Pons (tissue), 1 donor: ENCODE data around the gene HS3ST2.
A peak's percentile ranks its signal among the peaks of the same experiment; 100 is the strongest.
"Not testable (repeated sequence)": the region's sequence is repeated elsewhere in the genome, so short reads cannot be mapped to it uniquely, and the experiment has no call there.

Source experiments
- DNase-seq: peaks from one replicate; pipeline ENCODE4 v3.0.0-alpha.2; 2016; ENCODE audit warnings: low spot score

HS3ST2 gene

DNA sequence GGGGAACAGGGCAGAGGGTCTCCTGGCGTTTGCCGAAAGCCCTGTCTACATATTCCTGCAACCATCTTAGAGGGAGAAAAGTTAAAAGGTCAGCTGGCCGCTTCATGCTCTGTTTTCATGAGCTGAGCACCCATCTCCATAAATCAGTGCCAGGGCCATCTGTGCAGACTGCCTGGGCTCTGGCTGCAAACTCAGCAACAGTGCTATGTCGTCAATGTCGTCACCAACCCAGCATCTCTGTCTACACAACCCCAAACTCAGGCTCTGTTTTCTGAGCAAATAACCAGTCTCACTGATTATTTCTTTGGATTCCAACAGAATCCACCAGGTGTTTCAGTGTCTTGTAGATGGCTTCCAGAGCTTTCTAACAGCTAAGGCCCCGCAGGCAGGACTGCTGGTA is 65.0 kb downstream of the HS3ST2 start:
- no peak for DNase-seq

DNA sequence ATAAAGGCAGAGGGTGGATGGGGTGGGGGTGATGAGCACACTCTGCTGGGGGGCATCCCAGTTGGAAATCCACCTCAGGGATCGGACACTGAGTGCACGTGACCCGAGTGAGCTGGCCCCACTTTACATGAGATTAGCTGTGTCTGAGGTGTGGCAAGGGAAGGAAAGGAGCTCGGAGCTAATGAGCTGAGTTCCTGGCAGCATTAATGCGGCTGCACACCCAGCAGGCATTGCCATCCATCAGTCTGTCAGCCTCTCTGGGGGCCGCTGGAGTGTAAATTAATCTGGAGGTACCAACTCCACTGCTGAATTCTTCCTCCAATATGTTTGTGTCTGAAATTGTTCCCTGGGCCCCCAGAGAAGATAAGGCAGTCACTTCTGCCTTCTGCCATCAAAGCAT is 65.5 kb downstream of the HS3ST2 start:
- DNase-seq = no peak

DNA sequence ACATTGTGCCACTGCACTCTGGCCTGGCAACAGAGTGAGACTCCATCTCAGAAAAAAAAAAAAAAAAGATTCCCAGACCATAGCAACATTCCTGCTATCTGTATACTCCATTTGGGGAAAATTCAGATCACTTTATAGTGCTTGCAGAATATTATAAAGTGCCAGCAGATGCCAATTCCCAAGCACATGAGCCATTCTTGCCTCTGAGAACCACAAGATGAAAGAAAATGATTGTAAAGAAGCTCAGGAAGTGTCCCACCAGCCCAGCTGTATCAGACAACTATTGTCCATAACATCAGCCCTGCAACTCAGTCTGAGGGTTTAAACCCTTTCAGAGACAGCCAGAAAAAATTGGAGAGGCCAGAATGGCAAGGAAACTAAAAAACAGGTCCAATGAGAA is 69.0 kb downstream of the HS3ST2 start:
- no peak for DNase-seq

DNA sequence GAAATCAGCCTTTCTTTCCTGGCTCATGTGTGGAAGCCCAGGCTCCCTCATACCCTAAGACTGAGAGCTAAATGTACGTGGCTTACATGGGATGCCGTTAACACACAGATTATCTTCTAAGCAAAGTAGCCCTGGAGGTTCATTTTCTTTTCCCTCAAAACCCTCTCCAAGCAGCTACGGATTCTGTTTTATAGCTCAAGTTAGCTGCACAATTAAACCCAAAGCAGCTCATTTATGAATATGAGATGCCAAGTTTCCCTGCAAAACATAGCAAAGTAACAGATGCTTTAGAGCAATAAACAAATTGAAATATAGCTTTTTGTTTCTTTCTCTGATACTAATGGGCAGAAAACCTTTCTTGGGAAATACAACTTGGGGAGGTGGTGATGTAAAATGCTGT is 72.0 kb downstream of the HS3ST2 start:
- no peak for DNase-seq

DNA sequence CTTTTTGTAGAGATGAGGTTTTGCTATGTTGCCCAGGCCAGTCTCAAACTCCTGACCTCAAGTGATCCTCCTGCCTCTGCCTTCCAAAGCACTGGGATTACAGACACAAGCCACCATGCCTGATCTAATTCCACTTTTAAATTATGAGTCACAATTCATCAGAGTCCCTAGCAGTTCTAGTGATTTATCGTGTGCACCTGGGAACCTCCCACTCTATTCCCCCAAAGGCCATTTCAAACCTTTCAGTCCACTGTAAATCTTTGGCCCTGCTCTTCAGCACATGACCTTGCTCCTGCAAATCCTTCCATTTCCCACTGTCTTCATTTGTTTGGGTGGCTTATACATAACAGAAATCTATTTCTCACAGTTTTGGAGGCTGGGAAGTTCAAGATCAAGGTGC is 73.0 kb downstream of the HS3ST2 start:
- no peak for DNase-seq

DNA sequence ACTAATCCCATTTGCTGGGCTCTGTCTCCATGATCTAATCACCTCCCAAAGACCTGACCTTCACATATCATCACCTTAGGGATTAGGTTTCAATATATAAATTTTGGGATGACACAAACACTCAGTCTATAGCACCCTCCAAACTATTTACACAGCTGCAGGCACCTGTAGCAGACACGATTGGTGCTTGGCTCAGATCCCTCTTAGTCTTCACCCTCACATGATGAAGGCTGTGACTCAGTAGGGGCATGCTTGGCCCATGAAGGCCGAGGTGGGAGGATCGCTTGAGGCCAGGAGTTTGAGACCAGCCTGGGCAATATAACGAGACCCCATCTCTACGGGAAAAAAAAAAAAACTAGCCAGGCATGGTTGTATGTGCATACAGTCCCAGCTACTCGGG is 73.5 kb downstream of the HS3ST2 start:
- DNase-seq = no peak

DNA sequence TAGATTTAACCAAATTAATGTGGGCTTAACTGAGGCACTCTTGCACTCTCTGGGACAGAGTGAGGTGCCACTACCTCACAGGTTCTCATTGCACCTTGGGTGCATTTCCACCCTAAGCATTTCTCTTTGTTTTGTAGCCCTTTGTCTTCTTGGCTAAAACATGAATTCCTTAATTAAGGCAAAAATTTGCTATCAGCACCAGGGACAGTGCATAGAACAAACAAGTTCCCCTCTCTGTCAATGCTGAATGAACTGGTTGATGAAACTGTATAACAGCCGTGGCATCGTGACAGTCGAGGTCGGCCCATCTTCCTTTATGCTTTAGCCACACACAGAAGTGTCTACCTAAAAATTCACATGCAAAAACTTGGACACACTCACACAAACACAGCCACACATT is 74.8 kb downstream of the HS3ST2 start:
- DNase-seq = no peak

DNA sequence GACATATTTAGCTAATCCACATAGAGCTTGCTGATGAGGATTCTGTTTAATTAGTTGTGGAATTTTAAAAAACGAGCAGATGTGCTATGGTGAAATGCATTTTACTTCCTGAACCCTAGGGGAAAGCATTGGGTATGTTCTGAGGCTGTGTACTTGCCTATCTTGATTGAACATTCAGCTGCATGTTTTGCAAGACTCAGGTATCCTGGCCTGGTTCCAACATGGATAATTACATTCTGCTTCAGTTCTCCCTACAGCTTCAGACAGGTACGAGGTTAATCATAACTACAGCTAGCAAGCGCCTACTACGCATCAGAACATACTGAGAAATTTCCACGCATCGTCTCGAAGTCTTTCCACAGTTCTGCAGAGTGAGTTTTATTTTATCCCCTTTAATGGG is 77.0 kb downstream of the HS3ST2 start:
- no peak for DNase-seq

DNA sequence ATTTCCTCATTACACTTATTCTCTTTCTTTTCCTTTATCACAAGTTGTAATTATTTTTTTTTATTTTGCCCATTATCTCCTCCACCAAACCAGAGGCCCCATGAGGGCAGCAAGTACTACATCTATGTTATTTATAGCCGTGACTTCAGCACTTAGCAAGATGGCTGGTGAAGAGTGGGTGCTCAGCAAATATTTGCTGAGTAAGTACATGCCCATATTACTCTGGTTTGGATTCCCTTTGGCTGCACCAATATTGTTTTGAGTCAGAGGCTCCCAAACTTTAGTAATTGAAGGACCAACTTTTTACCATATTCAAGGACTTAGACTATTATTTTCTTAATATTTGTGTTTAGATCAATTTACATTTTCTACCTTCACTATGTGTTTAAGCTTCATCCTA is 83.2 kb downstream of the HS3ST2 start:
- no peak for DNase-seq

DNA sequence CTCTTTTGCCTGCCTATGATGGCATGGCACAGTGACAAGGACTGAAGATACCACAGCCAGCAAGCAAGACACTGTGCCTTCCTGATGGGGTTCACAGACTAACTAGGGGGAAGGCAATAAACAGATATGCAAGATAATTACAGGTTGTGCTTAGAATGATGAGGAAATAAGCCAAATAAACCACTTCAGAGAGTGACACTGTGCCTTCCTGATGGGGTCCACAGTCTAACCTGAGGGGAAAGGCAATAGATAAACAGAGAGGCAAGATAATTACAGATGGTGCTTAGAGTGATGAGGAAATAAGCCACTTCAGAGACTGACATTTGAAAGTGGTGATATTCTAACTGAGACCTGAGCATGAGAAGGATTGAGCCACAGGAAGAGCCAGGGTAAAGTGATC is 84.2 kb downstream of the HS3ST2 start:
- no peak for DNase-seq

DNA sequence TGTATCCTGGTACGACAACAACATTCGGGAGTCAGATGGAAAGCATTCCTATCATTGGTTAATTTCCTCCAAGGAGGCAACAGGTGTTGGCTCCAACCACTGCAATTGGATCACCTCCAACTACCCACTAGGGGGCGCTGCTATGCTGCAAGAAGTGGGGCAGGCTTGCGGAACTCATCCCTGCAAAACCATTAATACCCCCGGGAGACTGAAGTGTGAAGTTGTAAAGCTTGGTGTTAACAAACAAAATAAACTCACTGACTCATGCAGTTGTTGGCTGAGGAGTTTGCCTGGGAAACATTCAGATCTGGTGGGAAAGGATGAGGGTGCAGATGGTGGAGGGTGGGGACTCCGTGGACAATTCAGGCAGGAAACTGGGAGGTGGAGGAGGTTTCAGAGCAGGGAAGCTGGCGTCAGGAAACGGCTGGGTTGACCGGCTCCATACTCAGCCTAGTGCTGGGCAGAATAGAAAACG is 84.9 kb downstream of the HS3ST2 start:
- peak; percentile 84 for DNase-seq

DNA sequence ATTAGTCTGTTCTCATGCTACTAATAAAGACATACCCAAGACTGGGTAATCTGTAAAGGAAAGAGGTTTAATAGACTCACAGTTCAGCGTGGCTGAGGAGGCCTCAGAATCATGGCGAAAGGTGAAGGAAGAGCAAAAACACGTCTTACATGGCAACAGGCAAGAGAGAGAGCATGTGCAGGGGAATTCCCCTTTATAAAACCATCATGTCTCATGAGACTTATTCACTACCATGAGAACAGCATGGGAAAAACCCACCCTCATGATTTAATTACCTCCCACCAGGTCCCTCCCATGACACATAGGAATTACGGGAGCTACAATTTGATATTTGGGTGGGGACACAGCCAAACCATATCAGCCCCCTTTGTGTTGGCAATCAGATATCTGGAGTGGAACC is 85.6 kb downstream of the HS3ST2 start:
- DNase-seq = not testable (repeated sequence)

DNA sequence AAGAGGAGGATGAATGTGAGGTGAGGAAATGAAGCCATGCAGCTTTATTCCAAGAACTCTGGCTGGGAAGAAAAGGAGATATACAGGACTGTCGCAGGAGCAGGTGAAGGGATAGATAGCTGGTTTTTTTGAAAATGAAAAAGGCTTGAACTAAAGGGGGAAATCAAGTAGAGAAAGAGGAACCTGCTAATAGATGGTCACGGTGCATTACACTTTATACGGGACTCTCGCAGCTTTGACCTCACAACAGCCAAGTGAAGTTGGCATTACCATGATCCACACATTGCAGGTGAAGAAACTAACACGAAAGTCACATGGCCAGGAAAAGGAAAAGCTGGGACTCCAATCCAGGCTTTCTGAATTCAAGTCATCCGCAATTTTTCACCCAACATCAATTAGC is 86.9 kb downstream of the HS3ST2 start:
- no peak for DNase-seq

DNA sequence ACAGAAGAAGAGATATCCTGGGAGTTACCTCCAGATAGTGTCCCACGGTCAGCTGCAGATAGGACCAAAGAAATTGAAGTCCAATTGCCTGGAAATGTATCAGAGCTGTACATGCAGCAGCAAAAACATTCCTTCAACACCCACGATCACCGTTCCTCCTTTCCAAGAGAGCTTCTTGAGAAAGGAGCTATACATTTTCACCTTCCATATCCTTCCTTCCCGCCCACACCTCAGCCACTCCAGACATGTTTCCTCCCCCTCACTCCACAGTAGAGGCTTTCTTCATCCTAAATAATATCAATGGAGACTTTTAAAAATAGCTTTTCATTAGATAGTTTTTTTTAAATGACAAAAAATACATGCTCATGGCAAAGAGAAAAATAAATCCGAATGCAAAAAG is 87.6 kb downstream of the HS3ST2 start:
- DNase-seq = no peak

DNA sequence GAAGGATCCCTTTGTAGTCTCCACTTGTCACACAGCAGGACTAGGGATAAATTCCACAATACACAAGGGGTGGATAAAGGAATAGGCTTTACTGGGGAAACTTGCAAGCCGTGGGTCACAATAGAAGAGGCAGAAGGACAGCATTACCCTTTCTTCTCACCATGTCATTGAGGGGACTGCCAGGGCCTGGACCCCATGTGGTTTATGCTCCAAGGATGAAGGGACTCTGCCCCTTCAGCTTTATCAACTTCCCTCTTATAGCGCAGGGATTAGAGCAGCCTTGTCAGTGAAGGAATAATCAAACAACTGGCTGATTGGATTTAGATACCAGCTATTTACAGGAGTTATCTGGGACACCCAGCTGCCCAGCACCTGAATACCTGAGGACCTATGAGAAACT is 89.8 kb downstream of the HS3ST2 start:
- no peak for DNase-seq

DNA sequence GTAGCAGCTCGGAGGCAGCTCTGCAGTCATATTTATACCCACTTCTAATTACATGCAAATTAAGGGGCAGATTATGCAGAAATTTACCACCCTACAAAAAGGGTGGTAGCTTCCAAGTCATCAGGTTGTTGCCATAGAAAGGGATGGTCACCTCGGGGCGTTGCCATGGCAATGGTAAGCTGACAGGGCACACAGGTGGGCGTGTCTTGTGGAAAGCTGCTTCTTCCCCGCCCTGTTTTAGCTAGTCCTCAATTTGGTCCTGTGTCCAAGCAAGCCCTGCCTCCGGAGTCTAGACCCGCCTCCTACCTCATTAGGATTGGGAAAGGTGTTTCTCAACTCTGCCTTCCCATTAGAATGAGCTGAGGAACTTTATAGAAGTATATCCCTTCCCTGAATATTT is 98.7 kb downstream of the HS3ST2 start:
- no peak for DNase-seq

DNA sequence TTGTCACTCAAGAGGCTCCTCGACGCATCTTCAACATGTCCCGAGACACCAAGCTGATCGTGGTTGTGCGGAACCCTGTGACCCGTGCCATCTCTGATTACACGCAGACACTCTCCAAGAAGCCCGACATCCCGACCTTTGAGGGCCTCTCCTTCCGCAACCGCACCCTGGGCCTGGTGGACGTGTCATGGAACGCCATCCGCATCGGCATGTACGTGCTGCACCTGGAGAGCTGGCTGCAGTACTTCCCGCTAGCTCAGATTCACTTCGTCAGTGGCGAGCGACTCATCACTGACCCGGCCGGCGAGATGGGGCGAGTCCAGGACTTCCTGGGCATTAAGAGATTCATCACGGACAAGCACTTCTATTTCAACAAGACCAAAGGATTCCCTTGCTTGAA is 101.0 kb downstream of the HS3ST2 start:
- DNase-seq = no peak

DNA sequence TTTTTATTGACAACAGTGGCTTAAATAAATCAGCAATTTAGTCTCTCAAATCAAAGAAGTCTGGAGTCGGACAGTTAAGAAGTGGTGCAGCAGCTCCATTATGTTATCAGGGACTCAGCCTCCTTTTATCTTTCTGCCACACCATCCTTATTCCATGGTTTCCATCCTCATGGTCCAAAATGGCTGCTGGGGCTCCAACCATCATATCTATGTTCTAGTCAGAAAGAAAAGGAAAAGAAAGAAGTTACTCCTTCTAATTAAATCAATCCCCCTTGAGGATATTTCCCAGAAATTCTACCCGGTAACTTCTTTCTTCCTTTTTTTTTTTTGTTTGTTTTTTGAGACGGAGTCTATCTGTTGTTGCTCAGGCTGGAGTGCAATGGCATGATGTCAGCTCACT is 109.5 kb downstream of the HS3ST2 start:
- DNase-seq = no peak

DNA sequence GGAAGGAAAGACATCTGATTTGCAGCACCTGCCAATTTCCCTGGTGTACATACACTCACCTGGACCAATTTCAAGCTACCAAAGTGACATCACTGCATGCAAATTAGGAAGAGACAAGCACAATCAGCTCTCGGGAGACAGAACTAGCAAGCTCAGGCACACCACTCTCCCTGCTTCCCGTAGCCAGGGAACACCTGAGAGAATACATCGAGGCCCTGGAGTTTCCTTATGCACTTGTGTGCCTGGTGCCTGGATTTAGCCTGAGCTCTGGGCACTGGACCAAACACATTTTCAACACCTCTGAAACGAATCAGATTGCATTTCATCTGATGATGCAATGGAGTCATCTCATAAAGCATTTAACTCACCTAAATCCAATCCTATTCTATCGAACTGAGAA is 110.5 kb downstream of the HS3ST2 start:
- no peak for DNase-seq

DNA sequence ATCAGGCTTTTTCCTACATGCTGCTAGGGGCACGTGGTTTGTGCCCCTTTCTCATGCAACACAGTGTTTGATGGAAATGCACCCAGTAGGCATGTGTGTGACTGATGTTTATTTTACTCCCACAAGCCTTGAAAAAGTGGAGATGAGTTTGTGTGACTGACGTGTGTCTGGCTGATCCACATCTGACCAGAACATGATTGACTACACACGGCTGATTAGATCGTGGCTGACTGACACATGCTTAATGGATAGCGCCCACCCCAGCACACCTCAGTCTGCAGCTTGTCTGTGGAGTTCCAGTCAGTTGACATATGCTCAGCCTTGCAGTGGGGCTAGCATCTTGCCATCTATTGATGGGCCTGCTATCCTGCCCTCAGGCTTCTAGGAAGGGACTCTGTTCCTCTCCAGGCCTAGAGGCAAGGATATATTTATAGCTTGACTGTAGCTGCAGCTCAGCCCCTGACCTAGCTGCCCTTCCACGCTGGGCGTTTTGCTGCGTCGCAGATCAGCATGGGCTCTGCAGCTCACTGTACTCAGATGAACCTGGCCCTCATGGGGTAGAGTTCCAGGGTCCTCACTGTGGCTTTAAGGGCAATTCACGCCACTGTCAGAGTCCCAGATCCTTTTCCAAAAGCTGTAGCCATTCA is 112.3 kb downstream of the HS3ST2 start:
- no peak for DNase-seq

DNA sequence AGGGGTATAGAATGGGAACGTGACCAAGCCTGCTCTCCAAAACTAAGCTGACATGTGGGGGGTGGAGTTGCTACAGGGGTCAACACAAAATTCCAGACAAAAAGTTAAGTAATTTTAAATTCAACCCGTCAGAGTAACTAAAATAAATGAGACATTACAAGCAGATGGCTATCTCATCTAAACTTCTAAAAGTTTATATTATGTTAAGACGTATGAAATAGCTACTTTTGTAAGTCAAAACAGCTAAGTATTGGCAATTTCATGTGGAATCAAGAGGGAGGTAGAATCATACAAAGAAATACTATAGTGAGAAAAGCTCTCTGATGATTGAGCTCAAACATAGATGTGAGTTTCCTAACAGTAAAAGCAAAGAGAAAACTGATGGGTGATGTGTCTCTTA is 113.3 kb downstream of the HS3ST2 start:
- DNase-seq = no peak

DNA sequence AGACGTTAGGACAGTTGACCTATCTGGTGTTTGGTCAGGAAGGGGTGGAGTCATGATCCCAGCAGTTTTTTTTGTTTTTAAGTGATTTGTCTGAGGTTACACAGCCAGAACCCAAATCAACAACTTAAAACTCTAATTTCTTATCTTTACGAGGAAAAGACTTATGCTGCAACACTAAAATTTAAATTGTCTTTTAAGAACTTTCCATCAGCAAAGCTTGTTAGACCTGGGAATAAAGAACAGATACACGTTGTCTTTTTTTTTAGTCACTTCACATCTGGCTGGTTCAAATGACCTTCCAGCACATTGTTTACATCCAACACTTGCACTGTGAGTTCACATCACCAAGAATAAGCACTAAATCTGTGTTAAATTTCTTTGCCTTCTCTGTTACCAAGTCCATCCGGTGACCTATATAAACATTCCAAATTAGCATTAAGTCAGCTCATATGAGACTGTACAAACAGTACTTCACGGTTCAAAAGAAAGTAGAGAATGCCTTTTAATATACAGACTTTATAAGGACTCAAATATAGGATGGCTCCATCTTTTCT is 115.0 kb downstream of the HS3ST2 start:
- no peak for DNase-seq

DNA sequence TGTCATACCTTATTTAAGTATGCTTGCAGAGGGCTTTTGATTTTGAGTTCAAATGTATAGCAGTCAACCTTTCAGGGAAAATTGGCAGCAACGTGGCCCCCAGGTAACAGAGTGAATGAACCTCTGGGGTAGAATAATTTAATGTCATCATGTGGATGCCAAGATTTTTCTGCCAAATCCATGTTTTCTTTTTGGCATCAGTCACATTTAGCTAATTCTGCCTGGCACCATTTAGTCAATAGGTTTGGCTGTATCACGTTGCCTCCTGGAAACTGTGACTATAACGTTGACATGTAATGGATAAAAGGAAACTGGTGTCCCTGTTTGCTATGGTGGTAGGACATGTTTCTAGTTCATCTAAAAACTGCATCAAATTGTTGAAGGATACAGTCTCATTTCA is 115.5 kb downstream of the HS3ST2 start:
- DNase-seq = no peak

DNA sequence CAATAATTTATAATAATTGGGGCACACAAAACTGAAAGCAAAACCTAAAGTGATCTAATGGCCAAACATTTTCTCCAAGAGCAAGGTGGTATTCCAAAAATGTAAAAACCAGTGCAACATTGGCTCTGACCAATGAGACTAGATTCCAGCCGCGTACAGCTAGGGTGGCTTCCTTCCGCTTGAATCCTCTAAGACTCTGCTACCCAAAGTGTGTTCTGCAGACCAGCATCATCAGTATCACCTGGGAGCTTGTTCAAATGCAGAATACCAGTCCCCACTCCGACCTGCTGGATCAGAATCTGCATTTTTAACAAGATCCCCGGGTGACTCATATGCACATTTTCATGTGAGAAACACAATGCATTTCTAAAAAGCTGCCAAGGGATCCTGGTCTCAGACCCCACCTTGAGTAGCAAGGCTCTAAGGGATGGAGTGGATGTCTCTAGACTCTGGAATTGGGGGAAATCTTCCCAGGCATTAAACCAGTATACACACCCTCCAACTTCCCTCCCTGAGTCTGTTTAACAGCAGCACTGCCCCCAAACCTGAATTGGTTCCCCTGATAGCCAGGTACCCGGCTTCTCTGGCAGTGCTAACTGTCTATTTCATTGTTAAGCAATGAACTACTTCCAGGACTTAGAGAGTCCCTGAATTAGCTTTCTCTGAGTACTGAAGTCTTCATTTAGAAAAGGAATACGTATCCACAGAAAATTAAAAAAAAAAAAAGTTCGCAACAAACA is 118.2 kb downstream of the HS3ST2 start:
- no peak for DNase-seq
